ENCODE measurements around the gene HRH3.

HRH3 gene

GRCh38 chr20:62197311-62197710 lies 22.8 kb downstream of the HRH3 start:
- no peak for DNase-seq

GRCh38 chr20:62196286-62196685 lies 23.8 kb downstream of the HRH3 start:
- no peak for DNase-seq

DNA sequence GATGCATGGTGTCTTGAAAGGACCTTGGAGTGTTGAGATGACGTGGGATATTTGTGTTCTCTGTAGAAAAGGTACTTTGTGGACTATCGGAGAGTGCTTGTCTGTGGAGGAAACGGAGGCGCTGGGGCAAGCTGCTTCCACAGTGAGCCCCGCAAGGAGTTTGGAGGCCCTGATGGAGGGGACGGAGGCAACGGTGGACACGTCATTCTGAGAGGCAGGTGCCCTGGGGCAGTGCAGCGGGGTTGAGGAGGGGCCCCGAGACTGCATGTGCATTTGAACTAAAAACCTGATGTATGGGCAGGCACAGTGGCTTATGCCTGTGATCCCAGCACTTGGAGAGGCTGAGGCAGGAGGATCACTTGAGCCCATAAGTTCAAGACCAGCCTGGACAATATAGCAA lies 24.3 kb downstream of the HRH3 start:
- DNase-seq: no peak

GRCh38 chr20:62195075-62195405 lies 25.0 kb downstream of the HRH3 start:
- no peak for DNase-seq

- DNase-seq: no peak
Observed at GRCh38 chr20:62193079-62194025, 26.7 kb downstream of the HRH3 start.

- no peak for DNase-seq
Observed at GRCh38 chr20:62192635-62193034, 27.4 kb downstream of the HRH3 start.

- no peak for DNase-seq
Observed at GRCh38 chr20:62191781-62192559, 28.1 kb downstream of the HRH3 start.

GRCh38 chr20:62190639-62191411 lies 29.3 kb downstream of the HRH3 start:
- DNase-seq: no peak

DNA sequence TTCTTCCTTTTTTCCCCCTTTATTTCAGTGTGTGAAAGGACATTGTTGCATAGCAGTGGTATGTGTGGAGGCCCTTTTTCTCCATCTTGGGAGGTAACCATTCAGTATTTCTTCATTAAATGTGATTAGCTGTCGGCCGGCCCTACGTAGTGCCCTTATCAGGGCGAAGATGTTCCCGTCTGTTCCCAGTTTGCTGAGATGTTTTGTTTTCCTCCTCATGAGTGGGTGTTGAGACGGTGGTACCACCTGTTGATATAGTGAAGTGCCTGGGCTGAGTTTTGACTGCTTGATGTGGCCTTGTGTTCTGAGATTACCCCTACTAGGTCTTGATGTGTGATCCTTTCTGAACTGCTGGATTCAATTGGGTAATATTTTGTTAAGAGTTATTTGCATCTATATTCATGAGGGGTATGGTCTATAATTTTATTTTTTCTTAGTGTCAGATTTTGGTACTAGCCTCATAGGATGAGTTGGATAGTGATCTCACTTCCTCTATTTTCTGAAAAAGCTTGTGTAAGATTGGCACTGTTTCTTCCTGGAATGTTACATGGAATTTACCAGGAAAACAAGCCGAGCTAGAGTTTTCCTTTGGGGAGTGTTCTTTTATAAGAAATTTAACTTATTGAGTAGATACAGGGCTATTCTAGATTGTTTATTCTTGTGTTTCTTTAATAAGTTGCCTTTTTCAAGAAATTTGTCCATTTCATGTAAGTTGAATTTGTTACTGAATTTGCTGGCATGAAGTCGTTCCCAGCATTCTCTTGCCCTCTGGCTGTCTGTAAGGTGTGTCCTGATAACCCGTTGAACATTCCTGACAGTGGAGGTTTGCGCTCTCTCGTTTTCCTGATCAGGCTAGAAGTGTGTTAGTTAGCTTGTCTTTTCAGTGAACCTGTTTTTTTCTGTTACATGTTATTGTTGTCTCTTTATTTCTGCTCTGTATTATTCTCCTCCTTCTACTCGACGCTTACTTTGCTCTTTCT lies 32.9 kb downstream of the HRH3 start:
- no peak for DNase-seq

DNA sequence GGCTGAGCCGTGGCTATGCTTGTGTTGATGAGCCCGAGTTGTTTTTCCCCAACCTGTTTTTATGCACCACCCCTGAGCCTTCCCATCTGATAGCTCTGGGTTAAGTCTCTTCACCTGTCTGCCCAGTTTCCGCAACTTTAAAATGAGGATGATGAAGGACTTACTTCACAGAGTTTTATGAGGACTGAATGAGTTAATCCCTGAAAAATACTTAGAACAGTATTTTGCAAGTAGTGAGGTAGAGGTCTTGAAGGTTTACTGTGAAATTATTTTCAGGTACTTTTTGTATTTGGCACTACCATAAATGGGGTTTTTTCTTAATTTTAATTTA lies 34.0 kb downstream of the HRH3 start:
- no peak for DNase-seq

DNA sequence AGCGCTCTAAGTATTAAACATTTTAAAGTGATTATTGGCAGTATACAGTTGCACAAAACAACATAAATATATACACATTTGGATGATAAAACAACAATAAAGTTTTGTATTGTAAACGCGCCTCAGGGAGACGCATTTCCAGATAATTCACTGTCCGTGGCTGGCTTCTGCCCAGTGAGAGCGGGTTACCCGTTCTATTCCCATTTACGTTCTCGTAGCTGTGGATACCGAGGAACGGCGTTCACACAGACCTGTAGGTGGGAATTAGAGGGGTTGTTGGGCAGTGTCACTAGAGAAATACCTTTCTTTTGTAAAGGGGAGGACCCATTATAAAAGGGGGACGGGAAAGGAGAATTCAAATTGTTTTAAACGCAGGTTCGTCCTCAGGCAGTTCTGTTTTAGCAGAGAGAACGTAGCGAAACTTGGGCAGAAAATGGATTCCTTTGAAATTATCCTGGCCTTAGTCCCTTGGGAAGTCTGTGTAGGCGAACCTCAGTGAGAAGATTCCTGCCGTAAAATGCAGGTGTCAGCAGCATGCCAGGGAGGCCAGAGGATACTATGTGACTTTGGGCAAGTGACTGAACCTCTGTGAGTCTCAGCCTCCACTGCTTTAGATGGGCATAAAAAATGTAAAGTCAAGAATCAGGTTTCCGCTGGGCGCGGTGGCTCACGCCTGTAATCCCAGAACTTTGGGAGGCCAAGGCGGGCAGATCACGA lies 36.5 kb downstream of the HRH3 start:
- DNase-seq: no peak

- peak; percentile 97 for DNase-seq
Observed at GRCh38 chr20:62182469-62183425, 37.3 kb downstream of the HRH3 start, which contains the start of gene MTG2. MTG2 (plus strand) TSS chr20:62183028; CDS start chr20:62193421, 10,393 bp downstream.

DNA sequence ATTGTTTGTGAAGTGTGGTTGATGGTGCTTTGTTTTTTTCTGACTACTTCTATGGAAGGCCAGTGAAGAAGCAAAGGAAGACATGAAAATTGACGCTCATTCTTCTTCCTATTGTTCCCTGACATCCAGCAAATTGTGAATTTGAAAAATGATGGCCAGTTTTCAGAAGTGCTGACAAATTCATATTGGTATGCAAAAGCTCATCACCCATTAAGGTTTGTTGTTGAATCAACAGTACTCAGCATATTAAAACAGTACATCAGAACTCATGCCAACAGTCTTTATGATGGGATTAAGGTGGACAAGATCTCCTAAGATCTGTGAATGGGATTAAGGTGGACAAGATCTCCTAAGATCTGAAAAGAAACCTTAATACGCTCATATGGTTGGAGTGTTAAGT lies 38.3 kb downstream of the HRH3 start:
- no peak for DNase-seq

- no peak for DNase-seq
Observed at GRCh38 chr20:62179162-62179504, 40.9 kb downstream of the HRH3 start.

DNA sequence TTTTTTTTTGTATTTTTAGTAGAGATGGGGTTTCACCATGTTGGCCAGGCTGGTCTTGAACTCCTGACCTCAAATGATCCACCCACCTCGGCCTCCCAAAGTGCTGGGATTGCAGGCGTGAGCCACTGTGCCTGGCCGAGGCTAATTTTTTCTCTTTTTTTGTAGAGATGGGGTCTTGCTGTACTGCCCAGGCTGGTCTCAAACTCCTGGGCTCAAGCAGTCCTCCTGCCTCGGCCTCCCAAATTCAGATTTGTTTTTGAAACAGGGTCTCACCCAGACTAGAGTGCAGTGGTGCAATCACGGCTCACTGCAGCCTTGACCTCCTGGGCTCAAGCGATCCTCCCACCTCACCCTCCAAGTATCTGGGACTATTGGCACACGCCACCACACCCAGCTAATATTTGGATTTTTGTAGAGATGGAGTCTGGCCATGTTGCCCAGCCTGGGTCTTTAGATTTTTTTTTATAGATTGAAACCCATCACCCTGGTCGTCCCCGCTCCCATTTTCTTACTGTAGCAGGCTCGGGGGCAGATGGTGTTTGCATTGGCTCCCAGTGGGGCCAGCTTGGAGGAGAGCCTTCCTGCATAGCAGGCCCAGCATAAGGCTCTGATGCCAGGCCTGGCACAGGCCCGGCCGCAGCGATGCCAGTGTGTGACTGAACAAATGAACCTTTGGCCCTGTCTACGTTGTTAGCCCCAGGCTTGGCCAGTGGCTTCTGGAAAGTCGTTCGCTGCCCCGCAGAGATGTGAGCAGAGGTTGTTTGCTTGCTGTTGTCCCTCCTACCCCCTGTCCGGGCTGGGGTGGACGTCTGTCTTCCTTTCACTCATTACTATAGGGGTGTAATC lies 41.5 kb downstream of the HRH3 start:
- no peak for DNase-seq

- DNase-seq: no peak
Observed at GRCh38 chr20:62177307-62177706, 42.8 kb downstream of the HRH3 start.

DNA sequence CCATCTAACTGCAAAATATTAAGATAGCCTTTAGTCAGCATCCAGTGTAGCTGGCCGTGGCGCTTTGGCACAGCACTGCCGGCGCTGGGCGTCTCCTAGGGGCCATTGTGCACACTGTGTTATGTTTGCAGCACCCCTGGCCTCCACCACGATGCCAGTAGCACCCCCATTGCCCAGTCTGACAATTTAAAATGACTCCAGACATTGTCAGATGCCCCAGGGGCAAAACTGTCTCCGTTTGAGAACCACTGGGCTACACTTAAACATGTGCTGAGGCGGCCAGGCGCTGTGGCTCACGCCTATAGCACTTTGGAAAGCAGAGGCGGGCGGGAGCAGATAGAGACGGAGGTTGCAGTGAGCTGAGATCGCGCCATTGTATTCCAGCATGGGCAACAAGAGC lies 43.2 kb downstream of the HRH3 start:
- no peak for DNase-seq

- no peak for DNase-seq
Observed at GRCh38 chr20:62175711-62176110, 44.4 kb downstream of the HRH3 start.

DNA sequence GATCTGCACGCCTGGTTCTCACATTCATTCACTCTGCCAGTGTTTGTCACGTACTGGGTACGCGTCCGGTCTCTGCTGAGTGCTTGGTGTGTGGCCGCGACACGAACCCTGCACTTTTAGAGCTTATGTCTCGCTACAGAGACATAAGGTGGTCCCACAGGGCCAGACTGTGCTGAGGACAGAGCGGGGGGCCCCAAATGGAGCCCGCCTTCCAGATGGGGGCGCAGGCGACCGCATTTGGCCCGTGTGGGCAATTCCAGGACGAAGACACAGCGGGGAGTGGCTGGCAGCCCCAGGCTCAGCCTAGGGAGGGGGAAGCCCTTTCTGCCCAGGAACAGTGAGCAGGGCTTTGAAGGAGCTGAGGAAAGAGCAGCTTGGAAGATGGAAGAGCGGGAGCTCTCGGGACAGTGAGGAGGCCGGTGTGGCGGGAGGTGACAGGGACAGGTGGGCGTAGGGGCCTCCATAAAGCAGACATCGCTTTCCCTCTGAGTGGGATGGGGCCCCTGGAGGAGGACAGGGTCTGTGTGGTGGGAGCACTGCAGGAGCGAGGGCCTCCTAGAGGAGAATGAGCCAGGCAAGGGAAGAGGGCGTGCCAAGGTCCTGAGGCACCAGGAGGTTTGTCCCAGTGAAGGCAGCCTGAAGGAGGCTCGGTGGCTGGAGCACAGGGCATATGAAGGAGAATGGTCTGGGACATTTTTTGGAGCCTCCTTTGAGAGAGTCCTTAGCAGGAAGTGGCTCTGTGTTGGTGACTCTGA lies 45.0 kb downstream of the HRH3 start:
- DNase-seq: no peak
